CD4-positive, alpha-beta T cell treated with Interleukin-2 at 100 ng/mL for 4 hours (primary cell): Measurements from ENCODE around the gene RFWD3.

Experiments
- DNase-seq: peaks from one replicate; pipeline ENCODE4 v3.0.0-alpha.2; 2020; ENCODE audit warnings: low spot score

Gene RFWD3

GRCh38 chr16:74622005-74622404, 44.7 kb downstream of the RFWD3 start:
- DNase-seq = no peak

- DNase-seq = no peak
These were observed 49.4 kb downstream of the RFWD3 start for GRCh38 chr16:74617206-74617788.

- DNase-seq = no peak
These were observed 55.0 kb downstream of the RFWD3 start for GRCh38 chr16:74611721-74612120.

DNA sequence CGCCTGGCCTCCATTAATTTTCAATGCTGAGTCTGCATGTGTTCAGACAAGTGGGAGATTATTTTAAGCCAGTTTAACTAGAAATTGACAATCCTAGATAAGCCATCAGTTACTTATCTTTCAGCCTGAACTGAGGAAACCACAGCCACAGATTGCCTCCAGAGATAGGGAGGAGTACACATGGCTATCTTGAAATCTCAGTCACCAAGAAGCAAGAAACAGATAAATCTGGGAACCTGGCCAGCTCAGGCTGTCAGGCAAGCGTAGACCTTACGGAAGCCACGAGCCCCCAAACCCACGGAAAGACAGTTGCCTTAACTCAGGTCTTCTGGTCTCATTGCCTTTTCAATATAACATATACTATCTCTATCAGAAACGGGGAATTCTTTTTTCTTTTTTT, 57.7 kb downstream of the RFWD3 start:
- DNase-seq = peak; percentile 69

DNA sequence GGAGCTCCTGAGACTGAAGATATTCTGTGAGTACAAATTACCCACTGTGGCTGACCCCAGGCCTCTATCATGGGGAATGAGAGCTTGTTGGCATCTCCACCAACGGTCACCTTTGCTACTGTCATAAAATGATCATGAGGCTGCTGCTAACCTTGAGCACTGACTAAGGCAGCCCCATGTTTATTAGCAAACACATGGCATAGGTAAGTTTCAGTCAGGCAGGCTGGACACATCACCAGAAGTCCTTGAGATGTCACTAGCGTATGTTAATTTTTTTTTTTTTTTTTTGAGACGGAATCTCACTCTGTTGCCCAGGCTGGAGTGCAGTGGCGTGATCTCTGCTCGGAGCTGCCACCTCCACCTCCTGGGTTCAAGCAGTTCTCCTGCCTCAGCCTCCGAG, 58.3 kb downstream of the RFWD3 start:
- DNase-seq = no peak

DNA sequence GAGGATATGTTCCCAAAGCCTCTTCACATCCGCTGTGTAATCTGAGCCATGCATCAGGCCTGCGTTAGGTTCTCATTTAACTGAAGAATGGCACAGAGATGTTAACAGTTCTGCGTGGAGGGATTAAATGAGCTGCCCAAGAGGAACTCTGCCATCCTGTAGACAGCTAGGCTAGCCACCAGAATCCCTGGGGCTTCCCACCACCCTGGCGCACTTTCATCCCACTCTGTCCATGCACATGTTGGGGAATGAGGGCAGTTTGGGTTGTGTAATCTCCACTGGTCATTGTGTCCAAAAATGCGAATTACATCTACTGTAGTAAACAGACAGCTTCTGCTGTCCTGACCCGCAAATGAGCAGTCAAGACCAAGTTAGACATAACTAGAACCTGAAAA, 58.7 kb downstream of the RFWD3 start:
- DNase-seq = no peak

GRCh38 chr16:74607310-74607961, 59.2 kb downstream of the RFWD3 start:
- DNase-seq = no peak

DNA sequence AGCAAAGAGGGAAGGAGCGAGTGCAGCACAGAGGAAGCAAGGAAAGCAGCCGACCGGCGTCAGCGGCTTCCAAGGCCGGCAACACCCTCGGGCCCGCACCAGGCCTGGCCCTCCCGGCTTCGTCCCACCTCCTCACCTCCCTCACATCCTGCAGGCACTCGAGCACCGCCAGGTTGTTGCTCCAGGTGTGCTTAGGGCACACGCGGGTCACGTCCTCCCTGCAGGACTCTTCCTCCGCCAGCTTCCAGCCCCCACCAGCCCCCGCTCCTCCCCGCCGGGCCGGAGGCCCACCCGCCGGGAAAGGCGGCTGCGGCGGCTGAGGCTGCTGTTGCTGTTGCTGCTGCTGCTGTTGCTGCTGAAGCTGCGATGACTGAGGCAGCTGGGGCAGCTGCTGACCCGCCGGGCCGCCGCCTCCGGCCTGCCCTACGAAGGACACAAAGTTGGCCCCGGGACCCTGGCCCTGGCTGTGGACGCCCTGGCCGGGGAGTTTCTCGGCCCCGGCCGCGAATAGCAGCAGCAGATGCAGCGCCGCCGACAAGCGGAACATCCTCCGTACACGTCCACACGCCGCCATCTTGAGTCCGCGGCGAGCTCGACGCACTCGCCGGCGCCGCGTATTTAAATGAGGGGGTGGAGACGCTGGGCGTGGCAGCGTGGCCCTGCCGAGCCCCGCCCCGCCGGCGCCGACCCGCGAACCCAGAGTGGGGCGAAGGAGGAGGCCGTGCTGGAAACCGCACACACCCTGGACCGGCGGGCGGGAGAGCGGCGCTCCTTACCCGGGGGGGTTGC, 60.0 kb downstream of the RFWD3 start, which contains the start of gene GLG1:
Gene GLG1 (minus strand): TSS at position 594 of the 789 bp plus-strand sequence. CDS start 20 bp downstream, at position 574.
- peak; percentile 89 for DNase-seq

DNA sequence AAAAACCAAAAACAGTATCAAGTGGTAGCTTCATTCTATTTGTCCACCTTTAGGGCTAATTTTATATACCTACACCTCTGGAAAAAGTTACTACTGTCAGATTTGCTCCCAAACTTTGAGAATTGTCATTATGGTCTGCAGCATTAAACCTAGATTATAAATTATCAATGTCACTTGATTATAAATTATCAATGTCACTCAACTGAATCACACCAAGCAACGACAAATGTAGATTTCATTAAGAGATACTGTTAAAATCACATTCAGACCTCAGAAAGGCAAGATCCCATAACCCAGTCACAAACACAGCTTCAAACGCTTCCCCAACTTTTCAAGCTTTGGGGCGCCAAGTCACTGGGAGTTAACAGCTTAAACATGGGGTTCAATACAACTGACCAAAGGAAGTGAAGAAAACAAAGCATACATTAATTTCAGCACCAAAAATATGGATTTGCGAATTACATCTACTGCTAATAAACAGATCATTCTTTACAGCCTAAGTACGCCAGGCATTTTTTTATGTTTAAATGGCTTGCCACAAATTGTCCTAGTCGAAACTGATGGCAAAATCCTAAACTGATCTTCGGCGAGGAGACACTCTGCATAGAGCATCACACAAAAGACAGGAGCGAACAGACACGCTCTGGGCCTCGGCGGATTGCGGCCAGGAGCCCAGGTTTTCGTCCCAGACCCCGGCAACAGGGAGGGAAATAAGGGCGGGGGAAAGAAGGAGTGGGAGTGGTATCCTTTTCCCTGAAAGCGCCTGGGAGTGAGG, 60.7 kb downstream of the RFWD3 start:
- DNase-seq = no peak

DNA sequence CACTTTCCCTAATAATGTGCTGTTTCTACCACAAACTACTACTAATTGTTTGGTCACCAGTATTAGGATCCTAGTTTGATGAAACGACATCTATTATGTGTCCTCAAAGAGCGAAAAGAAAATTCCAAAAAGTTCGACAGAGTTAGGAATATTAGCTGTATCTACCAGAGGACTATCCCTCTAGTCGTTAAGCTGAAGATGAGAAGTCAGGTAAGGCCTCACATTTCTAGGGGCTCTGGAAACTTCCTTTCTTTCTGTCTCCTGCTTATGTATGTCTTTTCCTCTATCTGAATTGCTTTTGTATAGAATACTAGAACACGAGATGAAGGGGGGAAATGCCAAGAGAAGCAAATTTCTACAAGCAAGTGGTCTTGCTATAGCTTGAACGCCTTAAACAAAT, 61.3 kb downstream of the RFWD3 start:
- no peak for DNase-seq

- DNase-seq = no peak
These were observed 62.8 kb downstream of the RFWD3 start for GRCh38 chr16:74603848-74604247.

DNA sequence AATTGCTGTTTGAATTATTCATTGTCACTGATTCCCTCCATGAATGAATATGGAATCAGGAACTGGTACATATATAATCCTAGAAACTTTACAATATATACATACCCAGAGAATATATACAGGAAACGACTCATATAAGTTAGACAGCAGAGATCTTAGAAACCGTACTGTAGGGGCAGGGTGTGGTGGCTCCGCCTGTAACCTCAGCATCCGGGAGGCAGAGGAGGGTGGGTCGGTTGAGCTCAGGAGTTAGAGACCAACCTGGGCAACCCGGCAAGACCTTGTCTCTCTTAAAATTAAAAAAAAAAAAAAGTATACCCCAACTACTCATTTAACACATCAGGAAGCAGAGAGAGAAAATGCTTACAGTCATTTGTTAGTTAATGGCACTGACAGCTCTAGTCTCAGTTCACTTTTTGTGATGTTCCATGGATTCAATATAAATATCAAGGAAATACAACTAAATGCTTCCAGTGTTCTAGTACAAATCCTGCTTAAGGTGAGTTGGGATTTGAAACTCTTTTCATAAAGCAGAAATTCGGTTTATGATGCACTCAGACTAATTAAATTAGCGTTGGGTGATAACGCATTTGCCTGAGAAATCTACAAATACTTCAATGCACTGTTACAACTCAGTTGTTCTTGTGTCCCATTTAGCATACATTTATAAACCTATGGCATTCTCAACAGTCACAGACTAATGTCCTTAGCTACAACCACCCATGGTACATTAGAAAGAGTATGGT, 65.4 kb downstream of the RFWD3 start:
- peak; percentile 80 for DNase-seq

DNA sequence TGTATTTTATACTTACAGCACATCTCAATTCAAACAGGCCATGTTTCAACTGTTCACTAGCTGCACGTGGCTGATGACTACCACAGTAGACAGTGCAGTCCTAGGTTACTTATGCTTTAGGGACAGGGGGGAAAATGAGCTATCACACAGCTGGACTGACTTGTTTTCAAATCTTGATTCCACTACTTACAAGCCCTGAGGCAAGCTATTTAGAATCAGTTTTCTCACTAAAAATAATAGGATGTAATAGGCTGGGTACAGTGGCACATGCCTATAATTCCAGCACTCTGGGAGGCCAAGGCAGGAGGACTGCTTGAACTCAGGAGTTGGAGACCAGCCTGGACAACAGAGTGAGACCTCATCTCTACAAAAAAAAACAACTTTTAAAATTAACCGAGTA, 70.1 kb downstream of the RFWD3 start:
- no peak for DNase-seq

DNA sequence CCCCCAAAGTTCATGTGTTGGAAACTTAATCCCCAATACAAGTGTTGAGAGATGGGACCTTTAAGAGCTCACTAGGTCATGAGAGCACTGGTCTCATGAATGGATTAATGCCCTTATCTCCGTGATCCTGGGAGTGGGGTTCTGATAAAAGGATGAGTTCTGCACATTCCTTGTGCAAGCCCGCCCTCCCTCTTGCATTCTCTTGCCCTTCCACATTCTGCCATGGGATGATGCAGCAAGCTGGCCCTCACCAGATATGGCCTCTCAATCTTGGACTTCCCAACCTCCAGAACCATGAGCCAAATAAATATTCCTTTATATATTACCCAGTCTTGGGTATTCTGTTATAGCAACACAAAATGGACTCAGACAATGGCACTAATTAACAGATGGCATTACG, 73.8 kb downstream of the RFWD3 start:
- no peak for DNase-seq

DNA sequence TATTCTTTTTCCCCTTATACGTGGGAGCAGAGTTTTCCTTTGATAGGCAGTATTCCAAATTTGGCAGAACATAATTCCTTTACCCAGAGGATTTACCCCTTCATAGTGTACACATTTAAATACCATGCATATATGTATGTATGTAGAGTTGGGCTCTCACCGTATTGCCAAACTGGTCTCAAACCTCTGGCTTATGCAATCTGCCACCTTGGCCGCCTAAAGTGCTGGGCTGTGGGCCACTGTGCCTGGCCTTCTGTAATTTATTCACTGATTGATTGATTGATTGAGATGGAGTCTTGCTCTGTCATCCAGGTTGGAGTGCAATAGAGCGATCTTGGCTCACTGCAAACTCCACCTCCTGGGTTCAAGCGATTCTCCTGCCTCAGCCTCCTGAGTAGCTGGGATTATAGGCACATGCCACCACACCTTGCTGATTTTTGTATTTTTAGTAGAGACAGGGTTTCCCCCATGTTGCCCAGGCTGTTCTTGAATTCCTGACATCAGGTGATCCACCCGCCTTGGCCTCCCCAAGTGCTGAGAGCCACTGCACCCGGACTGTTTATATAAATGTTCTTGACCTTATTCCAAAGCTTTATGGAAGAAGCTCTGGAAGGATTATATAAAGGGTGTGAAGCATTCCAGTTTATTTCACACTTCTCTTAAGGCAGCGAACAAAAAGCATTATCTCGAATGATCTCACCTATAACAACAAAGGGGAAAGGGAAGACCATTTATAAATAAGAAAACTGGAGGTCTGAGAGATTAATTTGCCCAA, 74.6 kb downstream of the RFWD3 start:
- DNase-seq = no peak

DNA sequence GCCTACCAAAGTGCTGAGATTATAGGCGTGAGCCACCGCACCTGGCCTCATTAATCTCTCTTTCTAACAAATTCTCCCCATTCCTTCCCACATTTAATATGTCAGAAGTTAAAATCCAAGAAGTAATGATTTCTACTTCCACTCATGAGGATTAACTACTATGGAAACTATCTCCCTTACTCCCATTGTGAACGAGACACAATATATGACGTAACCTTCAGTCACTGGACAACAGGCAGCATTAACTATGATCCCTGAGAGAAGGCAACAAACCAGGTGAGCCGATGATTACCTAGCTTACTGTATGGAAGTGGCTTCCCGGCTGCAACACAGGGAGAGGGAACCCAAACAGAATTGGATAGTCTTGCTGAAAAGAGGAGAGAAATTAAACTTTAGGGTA, 79.7 kb downstream of the RFWD3 start:
- DNase-seq = no peak

DNA sequence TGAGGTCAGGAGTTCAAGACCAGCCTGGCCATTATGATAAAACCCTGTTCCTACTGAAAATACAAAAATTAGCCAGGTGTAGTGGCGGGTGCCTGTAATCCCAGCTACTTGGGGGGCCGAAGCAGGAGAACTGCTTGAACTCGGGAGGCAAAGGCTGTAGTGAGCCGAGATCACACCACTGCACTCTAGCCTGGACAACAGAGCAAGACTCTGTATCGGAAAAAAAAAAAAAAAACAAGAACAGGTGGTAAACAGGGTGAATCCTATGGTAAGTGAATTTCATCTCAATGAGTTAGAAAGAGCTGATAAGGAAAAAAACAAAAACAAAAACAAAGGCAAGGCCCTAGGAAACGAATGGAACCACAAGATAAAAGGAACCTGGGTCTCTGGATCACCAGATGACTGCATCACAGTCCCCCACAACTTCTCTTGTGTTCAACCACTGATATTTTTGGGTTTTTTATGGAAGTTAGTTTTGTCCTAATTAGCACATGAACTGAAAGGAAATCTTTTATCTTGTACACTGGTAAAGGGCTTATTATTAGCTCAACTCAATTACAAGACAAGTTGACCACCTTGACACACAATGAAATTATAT, 80.7 kb downstream of the RFWD3 start:
- no peak for DNase-seq

GRCh38 chr16:74583926-74584666, 82.6 kb downstream of the RFWD3 start:
- DNase-seq = no peak

- no peak for DNase-seq
These were observed 83.7 kb downstream of the RFWD3 start for GRCh38 chr16:74582970-74583369.

- no peak for DNase-seq
These were observed 85.8 kb downstream of the RFWD3 start for GRCh38 chr16:74580833-74581232.
